ENCODE data around the gene RIPK1. TPM values are rescaled to one million over a fixed set of nuclear protein-coding genes. Genes with fewer than 3 reads are reported as not detected.

The RIPK1 gene
- 11.4 to 15.4 TPM (median 12.7 TPM) in 5 replicates for total RNA-seq (2022; extraction: Qiagen RNA extraction; ENCODE audit: low read depth)

GRCh38 chr6:3068329-3069214 is at the start of gene RIPK1:
Gene RIPK1 (plus strand): TSS chr6:3068494. CDS start chr6:3076824, 8,330 bp downstream.

DNA sequence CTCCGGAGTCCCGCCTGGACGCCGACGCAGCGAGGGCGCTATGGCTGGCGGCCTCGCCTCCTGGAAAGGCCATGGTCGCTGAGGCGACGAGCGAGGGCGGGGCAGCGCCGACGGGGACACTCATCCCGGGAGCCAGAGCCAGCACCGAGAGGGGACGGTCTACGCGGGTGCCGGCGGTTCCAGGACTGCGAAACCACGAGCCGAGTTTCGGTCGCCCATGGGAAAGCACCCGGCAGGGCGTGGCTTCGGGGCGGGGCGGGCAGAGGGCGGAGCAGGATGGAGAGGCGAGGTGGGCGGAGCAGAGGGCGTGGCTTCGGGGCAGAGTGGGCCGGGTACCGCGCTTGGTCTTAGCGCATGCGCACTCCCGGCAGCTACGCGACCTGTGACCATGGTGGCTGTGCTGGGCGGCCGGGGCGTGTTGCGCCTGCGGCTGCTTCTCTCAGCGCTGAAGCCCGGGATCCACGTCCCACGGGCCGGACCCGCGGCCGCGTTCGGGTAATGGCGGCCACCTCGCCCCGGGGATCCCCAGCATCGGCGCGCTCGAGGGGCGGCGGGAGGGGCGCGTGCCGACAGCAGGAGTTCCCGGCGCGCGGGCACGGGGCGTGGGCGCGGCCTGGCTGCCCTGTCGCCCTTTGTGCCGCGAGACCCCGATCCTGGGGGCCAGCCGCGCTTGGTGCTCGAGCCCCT is 50.2 kb downstream of the RIPK1 start, which contains the start of gene BPHL:
BPHL (plus strand) TSS at position 359 of the 687 bp plus-strand sequence; CDS start at position 389, 30 bp downstream.

DNA sequence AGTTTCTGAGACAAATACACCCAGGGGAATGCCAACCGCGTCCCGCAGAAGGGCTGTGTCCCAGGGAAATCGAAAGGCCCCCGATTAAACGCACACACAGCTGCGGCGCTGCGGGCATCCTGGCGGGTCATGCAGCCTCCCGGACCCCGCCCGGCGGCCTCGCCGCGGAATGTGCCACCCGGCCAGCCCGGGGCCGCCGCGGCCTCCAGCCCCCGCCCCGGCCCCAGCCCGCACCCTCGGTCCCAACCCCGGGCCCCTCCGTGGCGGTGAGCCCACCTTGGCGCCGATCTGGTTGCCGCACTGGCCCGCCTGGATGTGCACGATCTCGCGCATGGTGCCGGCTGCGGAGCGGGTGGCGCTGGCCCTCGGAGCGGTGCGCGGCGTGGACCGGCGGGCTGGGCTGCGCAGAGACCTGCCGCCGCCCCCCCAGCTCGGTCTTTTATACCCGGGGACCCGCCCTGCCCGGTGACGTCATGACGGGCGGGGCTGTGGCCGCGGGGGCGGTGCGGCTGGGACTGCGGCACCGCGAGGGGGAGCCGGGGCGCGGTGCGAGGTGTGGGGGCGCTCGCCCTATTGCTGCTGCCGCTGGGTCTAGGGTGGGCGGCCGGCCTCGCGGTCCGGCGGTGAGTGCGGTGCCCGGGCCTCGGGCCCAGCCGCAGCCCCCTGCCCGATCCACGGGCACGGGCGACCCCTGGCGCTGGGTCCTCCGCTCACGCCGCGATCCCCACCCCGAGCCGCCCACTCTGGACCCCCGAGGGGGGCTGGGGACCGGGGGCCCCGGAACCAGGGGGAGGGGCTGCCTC is 89.0 kb downstream of the RIPK1 start, which contains the start of gene TUBB2A:
TUBB2A (minus strand) TSS at position 414 of the 803 bp plus-strand sequence; CDS start at position 333, 81 bp downstream.

Other genes with a start within 250 kb of the RIPK1 start
- gene SERPINB1, start 226.6 kb upstream of the RIPK1 start, total RNA-seq (2022; extraction: Qiagen RNA extraction; ENCODE audit: low read depth): 44.3 to 68.9 TPM (median 47.8 TPM) in 5 replicates
- gene SERPINB9, start 165.2 kb upstream of the RIPK1 start, total RNA-seq (2022; extraction: Qiagen RNA extraction; ENCODE audit: low read depth): 6.7 to 12.4 TPM (median 11.2 TPM) in 5 replicates
- gene SERPINB6, start 96.9 kb upstream of the RIPK1 start, total RNA-seq (2022; extraction: Qiagen RNA extraction; ENCODE audit: low read depth): 146 to 156 TPM (median 148 TPM) in 5 replicates
- 68.4 to 80.9 TPM (median 72.7 TPM) in 5 replicates for gene NQO2, start 68.6 kb upstream of the RIPK1 start, total RNA-seq (2022; extraction: Qiagen RNA extraction; ENCODE audit: low read depth)
- gene BPHL, start 50.2 kb downstream of the RIPK1 start, total RNA-seq (2022; extraction: Qiagen RNA extraction; ENCODE audit: low read depth): 17.1 to 23.9 TPM (median 21.7 TPM) in 5 replicates
- gene TUBB2A, start 89.0 kb downstream of the RIPK1 start, total RNA-seq (2022; extraction: Qiagen RNA extraction; ENCODE audit: low read depth): 69.0 to 102 TPM (median 91.1 TPM) in 5 replicates
- gene TUBB2B, start 159.2 kb downstream of the RIPK1 start, total RNA-seq (2022; extraction: Qiagen RNA extraction; ENCODE audit: low read depth): 10.7 to 14.6 TPM (median 13.2 TPM) in 5 replicates
- 23.8 to 27.6 TPM (median 26.1 TPM) in 5 replicates for gene PSMG4, start 190.5 kb downstream of the RIPK1 start, total RNA-seq (2022; extraction: Qiagen RNA extraction; ENCODE audit: low read depth)

All from A549 treated with ZK216348 at 1 μM for 4 hours (cell line).